Stomach (tissue), 4 donors: ENCODE measurements around the gene POLD2.

Source experiments
- POLR2A ChIP-seq, 4 donors: fragments of 450-650 bp; IDR thresholded peaks; one replicate each; pipeline ENCODE4 v1.6.1; 2016; ENCODE audit warnings: antibody characterized with exemption in 4 of 4, control low read depth in 2 of 4, mild to moderate bottlenecking in 1 of 4, moderate library complexity in 1 of 4
- POLR2AphosphoS5 ChIP-seq, 3 donors: sonication (generic); formaldehyde crosslinking; IDR thresholded peaks; one replicate each; pipeline ENCODE4 v1.6.1; 2016; ENCODE audit warnings: antibody characterized with exemption in 3 of 3
- TF ChIP-seq, protein P1 (sequence below), 7 experiments: fragments of 450-650 bp in 4 of 7; fragments of 200-600 bp in 3 of 7; sonication (generic) in 3 of 7; IDR thresholded peaks; one replicate each; pipeline ENCODE4 v1.5.1; 2016 to 2019; ENCODE audit warnings: antibody characterized with exemption in 7 of 7, control low read depth in 2 of 7, mild to moderate bottlenecking in 1 of 7

DNA sequence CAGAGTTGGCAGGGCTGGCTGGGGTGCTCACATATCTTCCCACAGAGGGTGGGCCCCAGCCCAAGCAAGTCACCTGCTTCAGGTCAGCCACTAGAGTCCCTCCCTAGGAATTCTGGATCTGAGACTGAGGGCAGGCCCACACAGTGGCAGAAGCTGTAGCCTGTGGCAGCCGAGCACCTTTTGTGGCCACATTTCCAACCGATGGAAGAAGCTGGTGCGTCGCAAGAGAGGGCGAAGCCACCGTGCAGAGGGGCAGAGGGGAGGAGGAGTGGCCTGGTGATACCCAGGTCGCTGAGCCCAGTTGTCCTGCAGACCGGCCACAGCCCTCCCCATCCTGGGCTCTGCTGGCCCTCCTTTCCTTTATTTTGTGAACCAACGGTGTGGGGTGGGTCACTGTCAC, 46.3 kb downstream of the POLD2 start:
- TF ChIP-seq, protein P1, sequence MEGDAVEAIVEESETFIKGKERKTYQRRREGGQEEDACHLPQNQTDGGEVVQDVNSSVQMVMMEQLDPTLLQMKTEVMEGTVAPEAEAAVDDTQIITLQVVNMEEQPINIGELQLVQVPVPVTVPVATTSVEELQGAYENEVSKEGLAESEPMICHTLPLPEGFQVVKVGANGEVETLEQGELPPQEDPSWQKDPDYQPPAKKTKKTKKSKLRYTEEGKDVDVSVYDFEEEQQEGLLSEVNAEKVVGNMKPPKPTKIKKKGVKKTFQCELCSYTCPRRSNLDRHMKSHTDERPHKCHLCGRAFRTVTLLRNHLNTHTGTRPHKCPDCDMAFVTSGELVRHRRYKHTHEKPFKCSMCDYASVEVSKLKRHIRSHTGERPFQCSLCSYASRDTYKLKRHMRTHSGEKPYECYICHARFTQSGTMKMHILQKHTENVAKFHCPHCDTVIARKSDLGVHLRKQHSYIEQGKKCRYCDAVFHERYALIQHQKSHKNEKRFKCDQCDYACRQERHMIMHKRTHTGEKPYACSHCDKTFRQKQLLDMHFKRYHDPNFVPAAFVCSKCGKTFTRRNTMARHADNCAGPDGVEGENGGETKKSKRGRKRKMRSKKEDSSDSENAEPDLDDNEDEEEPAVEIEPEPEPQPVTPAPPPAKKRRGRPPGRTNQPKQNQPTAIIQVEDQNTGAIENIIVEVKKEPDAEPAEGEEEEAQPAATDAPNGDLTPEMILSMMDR (IDR thresholded peaks at IDR 0.05): no peak
- TF ChIP-seq POLR2A (IDR thresholded peaks at IDR 0.05) (no peak), POLR2AphosphoS5 (IDR thresholded peaks at IDR 0.05) (no peak)
